ENCODE results near the gene NGF. TPM values are rescaled to one million over a fixed set of nuclear protein-coding genes. Genes with fewer than 3 reads are reported as not detected.
A peak's percentile ranks its signal among the peaks of the same experiment; 100 is the strongest.

The NGF gene
- total RNA-seq, 1 experiment from 2014 or later, result 0.51 TPM

DNA sequence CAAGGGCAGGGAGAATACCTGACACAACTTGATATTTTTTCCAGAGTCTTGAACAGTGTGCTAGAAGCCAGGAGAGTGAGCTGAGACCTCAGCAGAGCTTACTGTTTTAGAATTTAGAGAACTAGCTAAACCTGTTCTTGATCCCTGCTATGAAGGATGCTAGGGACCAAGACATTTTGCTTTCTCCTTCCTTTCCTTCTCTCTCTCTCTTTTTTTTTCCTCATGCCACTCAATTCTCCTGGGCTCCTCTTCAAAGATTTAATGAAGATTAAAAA, 99.0 kb downstream of the NGF start:
- DNase-seq (ENCODE audit: low read depth), result no peak

DNA sequence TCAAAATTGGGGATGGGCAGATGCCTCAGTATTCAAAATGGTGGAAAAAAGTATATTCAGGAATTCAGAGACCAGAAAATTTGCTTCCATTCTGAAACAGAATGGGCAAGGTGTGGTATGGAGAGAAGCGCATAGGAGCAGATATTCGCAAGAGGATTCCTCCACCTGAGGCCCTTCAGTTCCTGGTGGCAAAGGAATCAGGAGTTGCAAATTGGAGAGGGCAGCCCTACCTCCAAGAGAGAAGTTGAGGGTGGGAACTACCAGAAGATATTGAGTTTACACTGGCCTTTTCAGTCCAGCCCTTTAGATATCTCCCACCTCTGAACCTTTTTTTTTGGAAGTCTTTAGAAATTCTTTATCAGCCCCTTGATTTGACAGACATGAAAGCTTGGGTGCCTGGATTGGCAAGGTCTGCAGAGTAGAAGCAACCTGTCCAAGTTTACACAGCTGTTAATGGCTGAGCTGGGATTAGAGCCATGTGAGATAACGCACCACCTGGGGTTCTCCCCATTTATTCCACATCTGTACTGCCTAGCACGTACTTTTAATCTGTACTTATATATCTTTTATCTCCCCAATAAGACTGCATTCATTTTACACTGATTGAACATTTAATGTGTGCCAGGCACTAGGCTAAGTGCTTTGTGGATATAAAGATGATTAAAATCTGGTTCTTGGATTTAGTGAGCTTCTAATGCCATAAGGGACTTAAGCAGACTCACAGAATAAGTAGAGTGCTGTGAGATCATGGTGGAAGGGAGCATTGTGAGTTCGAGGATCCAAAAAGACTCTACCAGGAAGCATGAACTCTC, 99.5 kb downstream of the NGF start:
- no peak for DNase-seq (ENCODE audit: low read depth)

DNA sequence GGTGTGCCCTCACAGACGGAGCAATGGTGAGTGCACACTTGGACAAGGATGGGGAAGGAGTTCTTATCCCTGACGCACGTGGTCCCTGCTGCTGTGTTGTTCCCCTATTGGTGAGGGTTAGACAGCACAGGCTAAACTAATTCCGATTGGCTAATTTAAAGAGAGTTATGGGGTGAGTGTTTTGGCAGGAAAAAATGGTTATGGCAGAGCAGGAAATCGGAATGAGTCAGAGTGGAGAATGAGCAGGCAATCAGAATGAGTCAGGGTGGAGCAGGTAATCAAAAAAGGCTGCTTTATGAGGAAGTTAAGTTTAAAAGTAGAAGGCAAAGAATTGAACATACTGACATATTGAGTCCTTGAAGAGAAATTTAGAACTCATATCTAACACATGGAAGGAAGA, 100.5 kb downstream of the NGF start:
- peak; percentile 35 for DNase-seq (ENCODE audit: low read depth)

DNA sequence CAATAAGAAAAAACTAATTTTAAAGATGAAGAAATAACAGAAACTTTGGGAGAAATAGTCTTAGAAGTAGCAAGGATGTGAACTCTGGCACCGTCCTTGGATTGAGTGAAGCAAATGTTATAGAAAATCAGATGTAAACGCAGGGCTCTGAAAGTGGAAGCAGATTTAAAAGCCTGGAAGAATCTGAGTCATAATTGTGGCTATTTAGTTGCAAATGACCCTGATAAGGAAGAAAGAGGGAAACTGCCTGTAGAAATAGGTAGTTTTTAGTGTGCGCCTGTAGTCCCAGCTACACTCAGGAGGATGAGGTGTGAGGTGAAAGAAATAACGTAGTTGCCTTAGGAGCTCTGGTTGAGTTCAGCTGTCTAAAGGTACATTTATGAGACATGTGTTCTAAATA, 101.0 kb downstream of the NGF start:
- no peak for DNase-seq (ENCODE audit: low read depth)

Other genes starting within 250 kb of the NGF start
- 11.7 and 14.9 TPM in 2 replicates for gene TSPAN2, start 248.7 kb downstream of the NGF start, total RNA-seq (2014; rRNA removed; shearing (Covaris generic))

Measured in Daoy (cell line).